OCI-LY7 (cell line): ENCODE measurements around the gene GLO1.

ENCODE experiments used
- CTCF ChIP-seq: fragments of 200-600 bp; sonication (generic); conservative IDR thresholded peaks from 2 replicates; pipeline ENCODE4 v1.5.1; 2014; ENCODE audit warnings: mild to moderate bottlenecking, antibody characterized with exemption, low read length, moderate library complexity, mixed read lengths
- EZH2phosphoT487 ChIP-seq: fragments of 200-600 bp; sonication (generic); IDR thresholded peaks from 2 replicates; pipeline ENCODE4 v1.6.1; 2018; ENCODE audit warnings: low read depth, borderline replicate concordance, mild to moderate bottlenecking, mixed run types, antibody characterized with exemption, low read length, moderate library complexity, mixed read lengths

GRCh38 chr6:38701551-38701950, 1.4 kb downstream of the GLO1 start:
- TF ChIP-seq CTCF (no peak), EZH2phosphoT487 (no peak)
